ENCODE results near the gene MYO5A. TPM values are rescaled to one million over a fixed set of nuclear protein-coding genes. Genes with fewer than 3 reads are reported as not detected.

MYO5A gene
- total and polyA plus RNA-seq, 9 of the 15 experiments (the other 6 are each of a cell fraction or from before 2014, with no cell fraction given) = 0.03 to 0.82 (median 0.40) TPM

DNA sequence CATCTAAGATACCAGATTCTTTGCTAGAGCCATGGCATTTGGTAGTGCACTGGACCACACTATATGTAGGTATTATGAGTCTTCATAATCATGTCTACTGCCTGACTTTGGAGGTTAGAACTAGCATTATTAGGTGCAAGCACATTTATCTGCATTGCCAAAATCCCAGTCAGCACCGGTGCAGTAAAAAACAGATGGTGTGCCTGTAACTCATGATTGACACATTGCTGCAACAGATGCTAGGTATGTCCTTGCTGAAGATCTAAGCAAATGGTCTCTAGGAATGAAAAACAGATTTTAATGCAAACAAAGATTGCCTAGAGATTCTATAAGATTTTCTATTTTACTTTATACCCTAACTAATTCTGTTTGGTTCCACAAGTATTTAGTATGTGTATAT, 47.7 kb downstream of the MYO5A start (continued):
- TF ChIP-seq SLC30A9 (CRISPR knock-in tag; IDR thresholded peaks at IDR 0.05) = no peak
- TF ChIP-seq RUNX1 (IDR thresholded peaks at IDR 0.05; ENCODE audit: low read depth) = no peak
- no peak for TF ChIP-seq CAMTA2 (CRISPR knock-in tag; conservative IDR thresholded peaks at IDR 0.05)
- no peak for TF ChIP-seq GTF2E2 (tag; IDR thresholded peaks at IDR 0.05)
- TF ChIP-seq SIRT6 (IDR thresholded peaks at IDR 0.05; ENCODE audit: low read depth, low read length) = no peak
- no peak for TF ChIP-seq ERF (CRISPR knock-in tag; IDR thresholded peaks at IDR 0.05)
- no peak for TF ChIP-seq FOXA3 (CRISPR knock-in tag; conservative IDR thresholded peaks at IDR 0.05 in 1 of 2, IDR thresholded peaks at IDR 0.05 in 1 of 2)
- no peak for TF ChIP-seq FOXK2 (conservative IDR thresholded peaks at IDR 0.05 in 1 of 2, IDR thresholded peaks at IDR 0.05 in 1 of 2; ENCODE audit: low read depth in 2 of 2)
- no peak for TF ChIP-seq RBFOX2 (IDR thresholded peaks at IDR 0.05; ENCODE audit: low read depth, low read length)
- TF ChIP-seq ZBTB1 (CRISPR knock-in tag; IDR thresholded peaks at IDR 0.05; ENCODE audit: borderline replicate concordance, low read depth) = no peak
- TF ChIP-seq ZNF184 (CRISPR knock-in tag; IDR thresholded peaks at IDR 0.05) = no peak

DNA sequence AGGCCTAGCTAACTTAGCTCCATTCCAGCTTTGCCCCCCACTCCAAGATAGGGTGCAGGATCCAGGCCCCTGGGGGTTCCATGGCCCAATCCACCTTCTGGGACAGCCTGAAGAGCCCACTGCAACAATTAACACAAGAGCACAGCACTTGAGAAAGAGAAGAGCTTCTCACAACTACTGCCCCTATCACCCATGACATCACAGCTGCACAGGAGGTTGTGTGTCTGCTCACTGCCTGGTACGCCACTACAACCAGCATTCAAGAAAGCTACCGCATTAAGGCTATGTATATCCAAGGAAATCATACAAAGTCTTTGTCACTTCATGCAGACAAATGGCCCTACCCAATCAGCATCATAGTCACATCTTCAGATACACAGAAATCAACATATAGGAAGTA, 62.0 kb downstream of the MYO5A start:
- no peak for DNase-seq (ENCODE audit: extremely low read depth in 1 of 4, low spot score in 3 of 4)
- 0% methylated on average over 2 of the region's 2 CpGs for WGBS (ENCODE audit: insufficient coverage, low coverage, missing lambda C conversion rate)
- no peak overlapping the region for H2AFZ ChIP-seq (ENCODE audit: low read depth, low read length)
- H3K9ac ChIP-seq (ENCODE audit: insufficient read depth in 1 of 2, low read depth in 2 of 2, low read length in 2 of 2) = no peak overlapping the region
- no peaks in the 10 kb centered on the region for H4K20me1 ChIP-seq (replicated peaks; ENCODE audit: control insufficient read depth, insufficient read depth, low read length)
- H3K27ac ChIP-seq (ENCODE audit: extremely low read depth, low read depth, low read length) = no peak overlapping the region
- ChIA-PET CTCF (ENCODE audit: low intra/inter-chr PET ratio) (no interaction called here), POLR2A (interaction anchor here (0.8 to 1.1 kb wide), 2 partner anchors 13 to 219 kb away, joined by 3 read pairs; no protein-coding TSS in a partner anchor)
- H3K4me2 ChIP-seq (ENCODE audit: insufficient read depth, low read length) = no peak overlapping the region
- no peaks in the 10 kb centered on the region for H3K4me1 ChIP-seq (replicated peaks in 1 of 2; ENCODE audit: control insufficient read depth in 2 of 2, insufficient read depth in 2 of 2, low read length in 2 of 2)
- H3K4me3 ChIP-seq = no peak overlapping the region
- no peaks in the 10 kb centered on the region for H3K79me2 ChIP-seq (ENCODE audit: control insufficient read depth, insufficient read depth, low read length)
- no peaks in the 10 kb centered on the region for H3K36me3 ChIP-seq (ENCODE audit: control insufficient read depth, insufficient read depth, low read length)
- no peak for ATAC-seq
- in situ Hi-C loops (cut with MboI) (no loop called here), intact Hi-C loops (cut with micrococcal nuclease) (loop anchor here (10.0 kb wide), 3 partner anchors 132 to 268 kb away; no protein-coding TSS in a partner anchor)
- BruUV-seq (replicated peaks) = no TSS peak
- no peak for FAIRE-seq
- no peaks in the 10 kb centered on the region for H3K9me1 ChIP-seq (ENCODE audit: control insufficient read depth, insufficient read depth, low read length)
- H3K9me3 ChIP-seq (replicated peaks; ENCODE audit: control insufficient read depth, insufficient read depth, low read depth, low read length) = no peaks in the 10 kb centered on the region
- H3K27me3 ChIP-seq (ENCODE audit: control insufficient read depth in 2 of 2, insufficient read depth in 2 of 2, low read length in 2 of 2) = peaks cover 0 to 23% of the 10 kb centered on the region in 2 experiments; a peak in 3 of 5 replicates
- TF ChIP-seq, protein P1, sequence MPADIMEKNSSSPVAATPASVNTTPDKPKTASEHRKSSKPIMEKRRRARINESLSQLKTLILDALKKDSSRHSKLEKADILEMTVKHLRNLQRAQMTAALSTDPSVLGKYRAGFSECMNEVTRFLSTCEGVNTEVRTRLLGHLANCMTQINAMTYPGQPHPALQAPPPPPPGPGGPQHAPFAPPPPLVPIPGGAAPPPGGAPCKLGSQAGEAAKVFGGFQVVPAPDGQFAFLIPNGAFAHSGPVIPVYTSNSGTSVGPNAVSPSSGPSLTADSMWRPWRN (IDR thresholded peaks at IDR 0.05; ENCODE audit: low read depth) = no peak
- TF ChIP-seq DACH1 (IDR thresholded peaks at IDR 0.05; ENCODE audit: partially characterized antibody) (no peak), PTTG1 (tag; IDR thresholded peaks at IDR 0.05; ENCODE audit: low read depth) (no peak), ZNF174 (CRISPR knock-in tag; IDR thresholded peaks at IDR 0.05) (no peak), XRCC5 (IDR thresholded peaks at IDR 0.05; ENCODE audit: low read depth, low read length) (no peak)
- TF ChIP-seq, protein P2, sequence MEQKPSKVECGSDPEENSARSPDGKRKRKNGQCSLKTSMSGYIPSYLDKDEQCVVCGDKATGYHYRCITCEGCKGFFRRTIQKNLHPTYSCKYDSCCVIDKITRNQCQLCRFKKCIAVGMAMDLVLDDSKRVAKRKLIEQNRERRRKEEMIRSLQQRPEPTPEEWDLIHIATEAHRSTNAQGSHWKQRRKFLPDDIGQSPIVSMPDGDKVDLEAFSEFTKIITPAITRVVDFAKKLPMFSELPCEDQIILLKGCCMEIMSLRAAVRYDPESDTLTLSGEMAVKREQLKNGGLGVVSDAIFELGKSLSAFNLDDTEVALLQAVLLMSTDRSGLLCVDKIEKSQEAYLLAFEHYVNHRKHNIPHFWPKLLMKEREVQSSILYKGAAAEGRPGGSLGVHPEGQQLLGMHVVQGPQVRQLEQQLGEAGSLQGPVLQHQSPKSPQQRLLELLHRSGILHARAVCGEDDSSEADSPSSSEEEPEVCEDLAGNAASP (IDR thresholded peaks at IDR 0.05) = no peak
- TF ChIP-seq, protein P3, sequence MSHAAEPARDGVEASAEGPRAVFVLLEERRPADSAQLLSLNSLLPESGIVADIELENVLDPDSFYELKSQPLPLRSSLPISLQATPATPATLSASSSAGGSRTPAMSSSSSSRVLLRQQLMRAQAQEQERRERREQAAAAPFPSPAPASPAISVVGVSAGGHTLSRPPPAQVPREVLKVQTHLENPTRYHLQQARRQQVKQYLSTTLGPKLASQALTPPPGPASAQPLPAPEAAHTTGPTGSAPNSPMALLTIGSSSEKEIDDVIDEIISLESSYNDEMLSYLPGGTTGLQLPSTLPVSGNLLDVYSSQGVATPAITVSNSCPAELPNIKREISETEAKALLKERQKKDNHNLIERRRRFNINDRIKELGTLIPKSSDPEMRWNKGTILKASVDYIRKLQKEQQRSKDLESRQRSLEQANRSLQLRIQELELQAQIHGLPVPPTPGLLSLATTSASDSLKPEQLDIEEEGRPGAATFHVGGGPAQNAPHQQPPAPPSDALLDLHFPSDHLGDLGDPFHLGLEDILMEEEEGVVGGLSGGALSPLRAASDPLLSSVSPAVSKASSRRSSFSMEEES (CRISPR knock-in tag; IDR thresholded peaks at IDR 0.05) = no peak

Data from K562 (cell line).